Left lung (tissue), 10 donors: Measurements from ENCODE around the gene PRM1. TPM values are rescaled to one million over a fixed set of nuclear protein-coding genes. Genes with fewer than 3 reads are reported as not detected.

Source experiments
- ATAC-seq: fragments of 200-7000 bp; cut with Tn5 transposase; one replicate; pipeline ENCODE4 v1.9.1; 2020; ENCODE audit warnings: moderate library complexity
- DNase-seq, 4 donors: peaks; one replicate each; pipeline ENCODE4 v3.0.0-alpha.2; 2013 to 2020
- H3K27ac ChIP-seq, 2 donors: fragments of 200-600 bp; sonication (generic) in 1 of 2; one replicate each; pipeline versions ENCODE4 v1.5.0 to v1.8.0; 2020 to 2021
- H3K27me3 ChIP-seq, 2 donors: fragments of 200-600 bp; sonication (generic) in 1 of 2; one replicate each; pipeline versions ENCODE4 v1.5.0 to v1.8.0; 2020 to 2021
- H3K36me3 ChIP-seq, 2 donors: fragments of 200-600 bp; sonication (generic) in 1 of 2; one replicate each; pipeline versions ENCODE4 v1.5.0 to v1.8.0; 2020 to 2021
- H3K4me1 ChIP-seq, 2 donors: fragments of 200-600 bp; one replicate each; pipeline ENCODE4 v1.8.0; 2021
- H3K4me3 ChIP-seq, 2 donors: fragments of 200-600 bp; sonication (generic) in 1 of 2; one replicate each; pipeline versions ENCODE4 v1.5.0 to v1.8.0; 2020 to 2021; ENCODE audit warnings: mild to moderate bottlenecking in 1 of 2
- H3K9me3 ChIP-seq, 2 donors: fragments of 200-600 bp; sonication (generic) in 1 of 2; one replicate each; pipeline versions ENCODE4 v1.5.0 to v1.8.0; 2020 to 2021
- intact Hi-C, 2 donors: fragments of 100-400 bp; cut with DNase I; formaldehyde crosslinking; loops; one replicate each; pipeline versions ENCODE4 v1.11.2 to v1.14.2; 2022
- polyA plus RNA-seq, 6 donors: library from polyadenylated mRNA; unstranded; fragments of 120-200 nt; gene quantifications; one replicate each; pipeline ENCODE4 v1.2.1, GENCODE V29; 2013; ENCODE audit not compliant: insufficient read length in 6 of 6
- total RNA-seq, 2 donors: library from RNA; stranded (reverse); fragmentation: NEBNext Ultra II Directional; extraction: Animal tissue kit (Norgen Biotek cat#: 25700); gene quantifications; one replicate each; pipeline ENCODE4 v1.2.1, GENCODE V29; 2021
- TF ChIP-seq, protein P1 (sequence below), 2 donors: fragments of 200-600 bp; sonication (generic) in 1 of 2; IDR thresholded peaks; one replicate each; pipeline versions ENCODE4 v1.5.0 to v1.8.0; 2021; ENCODE audit warnings: antibody characterized with exemption in 2 of 2
- donor health status: DM: no; HTN: yes; CAD: no.
- donor health status: DM: no; HTN: no; CAD: no.

Gene PRM1
- total and polyA plus RNA-seq, 8 donors, result 0.44 TPM; not detected in 7

DNA sequence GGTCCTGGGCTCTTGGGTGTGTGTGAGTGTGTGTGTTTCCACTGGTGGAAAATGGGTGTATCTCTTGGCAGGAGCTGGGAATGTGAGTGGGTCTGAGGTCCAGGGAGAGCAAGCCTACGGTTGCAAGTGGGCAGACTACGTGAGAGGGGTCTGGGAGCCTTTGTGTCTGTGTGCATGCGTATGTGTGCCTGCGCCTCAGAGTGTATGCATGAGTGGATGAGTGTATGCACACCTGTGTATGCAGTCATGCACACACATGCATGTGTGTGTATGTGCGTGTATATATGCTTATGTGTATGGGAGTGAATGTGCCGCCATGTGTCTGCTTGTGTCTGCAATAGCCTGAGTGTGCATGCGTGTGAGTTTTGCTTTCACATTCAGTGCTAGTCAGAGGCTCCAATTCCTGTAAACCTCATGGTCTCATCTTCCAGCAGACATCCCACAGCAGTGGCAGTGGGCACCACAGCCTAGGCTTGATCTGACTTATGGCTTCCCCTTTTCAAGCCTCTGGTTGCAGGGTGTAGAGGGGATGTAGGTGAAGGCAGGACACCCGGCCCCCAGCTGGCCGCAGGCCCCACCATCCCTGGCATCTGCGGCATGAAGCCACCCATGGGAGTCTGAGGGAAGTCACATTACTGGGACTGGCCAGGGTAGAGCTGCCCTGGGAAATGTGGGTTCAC, 44.4 kb upstream of the PRM1 start:
- intact Hi-C loops, result no loop called here

DNA sequence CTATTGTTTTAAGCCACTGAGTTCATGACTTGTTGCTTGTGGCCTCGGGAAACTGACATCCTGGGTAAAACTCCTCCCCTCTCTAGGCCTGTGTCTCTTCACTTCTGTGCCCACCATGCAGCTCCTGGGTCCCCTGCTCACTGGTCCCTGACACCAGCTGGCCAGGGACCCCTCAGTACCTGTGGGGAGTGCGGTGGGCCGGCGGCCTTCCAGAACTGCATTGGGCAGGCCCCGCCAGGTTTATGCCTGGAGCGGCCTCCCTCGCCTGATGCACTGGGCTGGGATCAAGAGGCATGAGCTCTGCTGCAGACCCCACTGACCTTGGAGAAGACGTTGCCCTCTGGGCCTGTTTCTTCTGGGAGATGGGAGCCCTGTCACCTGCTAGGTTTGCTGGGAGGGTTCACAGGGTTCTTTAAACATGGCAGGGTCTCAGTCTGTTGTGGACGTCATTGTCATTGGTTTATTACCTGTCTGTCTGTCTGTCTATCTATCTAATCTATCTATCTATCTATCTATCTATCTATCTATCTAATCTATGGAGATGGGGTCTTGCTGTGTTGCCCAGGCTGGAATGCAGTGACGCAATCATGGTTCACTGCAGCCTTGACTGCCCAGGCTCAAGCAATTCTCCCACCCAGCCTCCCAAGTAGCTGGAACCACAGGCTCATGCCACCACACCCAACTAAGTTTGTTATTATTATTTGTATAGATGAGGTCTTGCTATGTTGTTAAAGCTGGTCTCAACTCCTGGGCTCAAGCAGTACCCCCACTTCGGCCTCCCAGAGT, 42.6 kb upstream of the PRM1 start:
- DNase-seq (no peak), ATAC-seq (no peak)
- Histone ChIP-seq H3K27ac (no peak overlapping the region), H3K36me3 (no peaks in the 10 kb centered on the region), H3K4me3 (no peak overlapping the region), H3K4me1 (peaks cover 6 to 32% of the 10 kb centered on the region in 2 donors), H3K27me3 (no peaks in the 10 kb centered on the region), H3K9me3 (no peaks in the 10 kb centered on the region)
- TF ChIP-seq, protein P1, sequence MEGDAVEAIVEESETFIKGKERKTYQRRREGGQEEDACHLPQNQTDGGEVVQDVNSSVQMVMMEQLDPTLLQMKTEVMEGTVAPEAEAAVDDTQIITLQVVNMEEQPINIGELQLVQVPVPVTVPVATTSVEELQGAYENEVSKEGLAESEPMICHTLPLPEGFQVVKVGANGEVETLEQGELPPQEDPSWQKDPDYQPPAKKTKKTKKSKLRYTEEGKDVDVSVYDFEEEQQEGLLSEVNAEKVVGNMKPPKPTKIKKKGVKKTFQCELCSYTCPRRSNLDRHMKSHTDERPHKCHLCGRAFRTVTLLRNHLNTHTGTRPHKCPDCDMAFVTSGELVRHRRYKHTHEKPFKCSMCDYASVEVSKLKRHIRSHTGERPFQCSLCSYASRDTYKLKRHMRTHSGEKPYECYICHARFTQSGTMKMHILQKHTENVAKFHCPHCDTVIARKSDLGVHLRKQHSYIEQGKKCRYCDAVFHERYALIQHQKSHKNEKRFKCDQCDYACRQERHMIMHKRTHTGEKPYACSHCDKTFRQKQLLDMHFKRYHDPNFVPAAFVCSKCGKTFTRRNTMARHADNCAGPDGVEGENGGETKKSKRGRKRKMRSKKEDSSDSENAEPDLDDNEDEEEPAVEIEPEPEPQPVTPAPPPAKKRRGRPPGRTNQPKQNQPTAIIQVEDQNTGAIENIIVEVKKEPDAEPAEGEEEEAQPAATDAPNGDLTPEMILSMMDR (IDR thresholded peaks at IDR 0.05), result no peak
- intact Hi-C loops, result no loop called here

More for the DNA sequence above, 44.4 kb upstream of the PRM1 start:
- H3K27me3 ChIP-seq, result no peaks in the 10 kb centered on the region
- ATAC-seq (no peak), DNase-seq (no peak)
- no peak overlapping the region for H3K4me3 ChIP-seq
- H3K27ac ChIP-seq, result peak overlapping the region in 1 of 2 donors; percentile 9
- no peaks in the 10 kb centered on the region for H3K36me3 ChIP-seq
- H3K4me1 ChIP-seq, result peaks cover 13 to 44% of the 10 kb centered on the region in 2 donors
- TF ChIP-seq, protein P1 (IDR thresholded peaks at IDR 0.05), result no peak
- no peaks in the 10 kb centered on the region for H3K9me3 ChIP-seq

DNA sequence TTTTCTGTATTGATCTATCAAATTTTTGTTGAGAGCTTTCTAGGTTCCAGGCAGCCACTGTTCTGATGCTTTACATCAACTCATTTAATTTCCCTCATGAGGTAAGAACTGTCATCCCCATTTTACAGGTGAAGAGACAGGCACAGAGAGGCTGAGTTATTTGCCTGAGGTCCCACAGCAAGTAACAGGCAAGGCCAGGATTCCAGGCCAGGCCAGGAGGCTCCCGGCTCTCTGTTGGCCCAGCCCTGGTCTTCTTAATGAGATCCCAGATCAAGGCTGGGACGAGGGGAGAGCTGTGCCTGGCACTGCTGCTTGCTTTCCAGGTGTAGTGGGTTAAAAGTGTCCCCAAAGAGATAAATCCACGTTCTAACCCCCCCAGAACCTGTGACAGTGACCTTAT, 41.7 kb upstream of the PRM1 start:
- Histone ChIP-seq H3K4me3 (no peak overlapping the region), H3K4me1 (peaks cover 1 to 22% of the 10 kb centered on the region in 2 donors), H3K27me3 (no peaks in the 10 kb centered on the region), H3K9me3 (no peaks in the 10 kb centered on the region), H3K36me3 (no peaks in the 10 kb centered on the region), H3K27ac (no peak overlapping the region)
- TF ChIP-seq, protein P1 (IDR thresholded peaks at IDR 0.05), result no peak
- DNase-seq (no peak), ATAC-seq (no peak)
- intact Hi-C loops, result no loop called here

DNA sequence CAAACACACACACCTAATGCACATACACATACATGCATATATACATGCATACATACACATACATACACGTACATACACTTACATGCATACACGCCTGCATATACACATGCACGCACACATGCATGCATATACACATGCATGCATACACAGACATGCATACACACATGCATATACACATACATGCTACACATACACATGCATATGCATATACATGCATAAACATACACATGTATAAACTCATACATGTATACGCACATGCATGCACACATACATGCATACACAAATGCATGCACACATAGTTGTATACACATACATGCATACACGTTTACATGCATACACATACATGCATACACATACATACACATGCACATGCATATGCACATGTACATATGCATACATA, 40.5 kb upstream of the PRM1 start:
- TF ChIP-seq, protein P1 (IDR thresholded peaks at IDR 0.05), result no peak
- ATAC-seq, result no peak
- intact Hi-C loops, result no loop called here

DNA sequence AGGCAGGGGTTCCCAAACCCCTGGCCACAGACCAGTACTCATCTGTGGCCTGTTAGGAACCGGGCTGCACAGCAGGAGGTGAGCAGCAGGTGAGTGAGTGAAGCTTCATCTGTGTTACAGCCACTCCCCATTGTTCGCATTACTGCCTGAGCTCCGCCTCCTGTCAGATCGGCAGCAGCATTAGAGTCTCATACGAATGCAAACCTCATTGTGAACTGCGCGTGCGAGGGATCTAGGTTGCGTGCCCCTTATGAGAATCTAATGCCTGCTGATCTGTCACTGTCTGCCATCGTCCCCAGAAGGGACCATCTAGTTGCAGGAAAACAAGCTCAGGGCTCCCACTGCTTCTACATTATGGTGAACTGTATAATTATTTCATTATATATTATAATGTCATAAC, 39.0 kb upstream of the PRM1 start:
- H3K9me3 ChIP-seq, result no peaks in the 10 kb centered on the region
- intact Hi-C loops, result no loop called here
- DNase-seq, result no peak

More for the DNA sequence above, 40.5 kb upstream of the PRM1 start:
- H3K36me3 ChIP-seq, result no peaks in the 10 kb centered on the region
- no peaks in the 10 kb centered on the region for H3K27me3 ChIP-seq
- H3K4me1 ChIP-seq, result peaks cover 0 to 18% of the 10 kb centered on the region in 2 donors
- no peak overlapping the region for H3K27ac ChIP-seq
- no peak for DNase-seq
- H3K9me3 ChIP-seq, result no peaks in the 10 kb centered on the region
- H3K4me3 ChIP-seq, result no peak overlapping the region

More for the DNA sequence above, 39.0 kb upstream of the PRM1 start:
- H3K27me3 ChIP-seq, result no peaks in the 10 kb centered on the region
- H3K4me1 ChIP-seq, result peaks cover 0 to 3% of the 10 kb centered on the region in 2 donors
- H3K4me3 ChIP-seq, result no peak overlapping the region
- TF ChIP-seq, protein P1 (IDR thresholded peaks at IDR 0.05), result no peak
- H3K36me3 ChIP-seq, result no peaks in the 10 kb centered on the region
- no peak overlapping the region for H3K27ac ChIP-seq
- no peak for ATAC-seq
